LNCAP (cell line): ENCODE measurements around the gene CCDC106.
A peak's percentile ranks its signal among the peaks of the same experiment; 100 is the strongest.

Experiments
- TF ChIP-seq, protein P1 (sequence below): fragments of 450-650 bp; IDR thresholded peaks from 2 replicates; pipeline ENCODE4 v1.5.1; 2017; ENCODE audit warnings: mild to moderate bottlenecking

Gene CCDC106

DNA sequence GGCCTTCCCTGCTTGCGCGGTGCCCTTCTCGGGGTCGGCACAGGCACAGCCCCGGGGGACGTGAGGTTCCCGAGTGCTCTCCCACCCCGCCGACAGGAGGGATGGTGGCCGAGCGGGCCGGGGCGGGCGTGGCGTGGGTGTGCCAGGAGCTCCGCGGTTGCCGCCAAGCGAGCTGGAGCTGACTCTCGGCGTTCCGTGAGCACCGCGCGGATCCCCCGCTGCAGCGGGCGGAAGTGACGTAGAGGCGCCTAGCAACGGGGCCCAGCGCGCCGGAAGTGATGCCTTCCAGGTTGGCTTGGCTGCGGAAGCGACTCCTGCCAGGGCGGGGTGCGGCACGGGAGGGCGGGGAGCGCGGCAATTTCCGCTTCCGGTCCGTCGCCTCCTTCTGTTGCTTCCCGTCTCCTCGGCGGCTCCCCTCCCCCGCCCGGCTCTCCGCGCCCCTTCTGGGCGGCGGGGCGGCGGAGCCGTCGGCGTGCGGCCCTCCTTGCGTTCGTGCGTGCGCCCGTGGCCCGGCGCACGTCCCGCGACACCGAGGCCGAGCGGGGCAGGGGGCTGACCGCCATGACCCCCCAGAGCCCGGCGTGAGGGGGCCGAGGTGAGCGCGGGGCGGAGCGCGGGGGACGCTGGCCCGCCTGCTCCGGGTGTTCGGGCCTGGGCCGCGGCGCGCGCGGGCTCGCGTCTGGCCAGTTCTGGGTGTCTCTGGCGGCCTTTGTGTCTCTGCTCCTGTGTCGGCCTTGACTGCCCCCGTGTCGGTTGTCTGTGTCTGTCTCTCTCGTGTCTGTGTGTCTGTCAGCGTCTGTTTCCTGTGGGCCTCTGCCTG, 27.0 kb downstream of the CCDC106 start, which contains the start of gene EPN1:
EPN1 (plus strand) TSS at position 386 of the 820 bp plus-strand sequence. CDS start 3,402 bp downstream, outside the sequence.
- TF ChIP-seq, protein P1, sequence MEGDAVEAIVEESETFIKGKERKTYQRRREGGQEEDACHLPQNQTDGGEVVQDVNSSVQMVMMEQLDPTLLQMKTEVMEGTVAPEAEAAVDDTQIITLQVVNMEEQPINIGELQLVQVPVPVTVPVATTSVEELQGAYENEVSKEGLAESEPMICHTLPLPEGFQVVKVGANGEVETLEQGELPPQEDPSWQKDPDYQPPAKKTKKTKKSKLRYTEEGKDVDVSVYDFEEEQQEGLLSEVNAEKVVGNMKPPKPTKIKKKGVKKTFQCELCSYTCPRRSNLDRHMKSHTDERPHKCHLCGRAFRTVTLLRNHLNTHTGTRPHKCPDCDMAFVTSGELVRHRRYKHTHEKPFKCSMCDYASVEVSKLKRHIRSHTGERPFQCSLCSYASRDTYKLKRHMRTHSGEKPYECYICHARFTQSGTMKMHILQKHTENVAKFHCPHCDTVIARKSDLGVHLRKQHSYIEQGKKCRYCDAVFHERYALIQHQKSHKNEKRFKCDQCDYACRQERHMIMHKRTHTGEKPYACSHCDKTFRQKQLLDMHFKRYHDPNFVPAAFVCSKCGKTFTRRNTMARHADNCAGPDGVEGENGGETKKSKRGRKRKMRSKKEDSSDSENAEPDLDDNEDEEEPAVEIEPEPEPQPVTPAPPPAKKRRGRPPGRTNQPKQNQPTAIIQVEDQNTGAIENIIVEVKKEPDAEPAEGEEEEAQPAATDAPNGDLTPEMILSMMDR: no peak

DNA sequence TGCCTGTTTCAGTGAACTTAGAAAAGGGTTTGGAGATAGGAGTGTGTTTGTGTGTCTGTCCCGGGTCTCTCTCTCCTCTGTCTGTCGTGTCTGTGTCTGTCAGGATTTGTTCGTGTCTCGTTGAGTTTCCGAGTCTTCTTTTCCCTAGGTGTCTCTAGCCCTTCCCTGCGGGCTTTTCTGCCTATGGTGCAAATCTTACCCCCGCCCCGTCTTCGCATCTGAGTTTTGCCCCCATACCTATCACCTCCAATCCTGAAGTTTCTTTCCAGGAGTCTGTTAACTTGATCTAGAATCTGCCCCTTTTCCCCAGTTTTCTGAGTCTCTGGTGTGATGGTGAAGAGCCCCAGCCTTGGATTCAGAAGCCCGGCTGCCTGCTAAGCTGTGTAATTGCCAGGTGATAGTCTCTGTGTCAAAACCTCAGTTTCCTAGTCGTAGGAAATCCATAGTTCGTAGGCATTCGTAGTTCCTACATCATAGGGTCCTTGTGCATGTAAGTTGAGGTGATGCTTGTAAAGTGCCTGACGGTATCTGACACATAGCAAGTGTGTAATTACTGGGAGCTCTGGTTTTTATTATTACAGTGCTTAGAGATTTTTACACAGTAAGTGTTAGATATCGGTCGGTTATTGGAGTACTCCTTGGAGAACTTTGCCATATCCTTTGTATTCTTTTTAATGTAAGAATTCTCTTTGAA, 27.8 kb downstream of the CCDC106 start:
- TF ChIP-seq, protein P1: no peak

DNA sequence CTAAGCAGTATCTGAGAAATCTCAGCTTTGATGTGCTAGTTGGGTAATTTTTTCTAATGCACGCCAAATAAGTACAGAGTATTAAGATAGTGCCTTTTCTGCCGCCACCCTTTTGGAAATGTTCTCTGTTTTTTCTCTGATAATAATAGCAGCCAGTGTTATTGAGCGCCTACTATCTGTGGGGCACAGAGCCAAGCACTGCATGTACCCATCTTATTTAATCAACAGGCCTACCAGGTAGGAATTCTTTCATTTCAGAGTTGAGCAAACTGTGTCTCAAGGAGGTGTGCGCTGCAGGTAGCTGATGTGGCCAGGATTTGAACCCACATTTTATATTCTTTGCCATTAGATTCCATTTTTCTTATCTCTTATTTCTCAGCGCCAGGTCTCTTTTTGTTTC, 28.4 kb downstream of the CCDC106 start:
- TF ChIP-seq, protein P1: peak; percentile 50; the same call in 1 of the 2 replicates

DNA sequence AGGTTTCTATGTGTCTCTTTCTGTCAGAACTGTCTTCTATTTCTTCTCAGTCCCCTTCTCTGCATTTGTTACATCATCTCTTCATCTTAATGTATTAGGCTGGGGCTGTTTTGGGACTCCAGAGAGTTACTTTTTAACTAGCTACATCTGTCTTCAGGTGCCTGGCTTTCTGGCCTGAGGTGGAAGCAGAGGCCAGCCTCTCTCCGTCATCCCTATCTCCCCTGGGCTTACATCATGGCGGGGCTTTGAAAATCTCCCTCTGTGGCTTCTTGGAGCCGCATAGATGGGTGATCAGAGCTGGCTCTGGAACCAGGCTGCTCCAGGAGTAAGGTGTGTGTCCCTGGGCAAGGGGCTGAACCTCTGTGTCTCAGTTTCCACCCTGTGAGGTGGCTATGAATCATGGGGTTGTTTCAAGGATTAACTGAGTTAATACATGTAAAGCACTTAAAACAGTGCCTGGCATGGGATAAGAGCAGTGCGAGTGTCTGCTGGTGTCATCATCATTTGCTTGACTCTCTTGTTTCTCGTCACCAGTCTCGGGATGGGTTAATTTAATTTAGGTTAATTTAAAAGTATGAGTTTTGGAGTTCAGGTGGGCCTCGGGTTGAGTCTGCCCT, 29.0 kb downstream of the CCDC106 start:
- TF ChIP-seq, protein P1: no peak

DNA sequence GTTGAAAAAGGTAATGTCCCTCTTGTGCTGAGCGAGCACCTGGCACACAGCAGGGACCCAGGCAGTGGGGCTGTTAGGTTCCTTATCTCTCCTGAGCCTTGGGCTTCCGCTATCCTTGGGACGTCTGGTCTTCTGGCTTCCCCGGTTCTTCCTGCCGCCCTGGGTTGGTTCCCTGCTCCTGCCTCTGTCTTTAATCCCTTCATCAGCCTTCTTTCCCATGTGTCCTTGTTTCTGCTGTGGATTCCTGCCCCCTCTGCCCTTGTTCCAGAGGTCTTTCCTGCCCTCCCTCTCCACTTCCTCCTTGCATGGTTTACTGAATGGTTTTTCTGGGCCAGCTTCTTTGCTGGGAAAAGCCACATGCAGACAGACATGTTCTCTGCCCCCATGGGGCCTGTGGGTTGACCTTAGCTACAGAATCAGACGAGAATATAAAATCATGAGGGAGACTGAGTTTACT, 29.6 kb downstream of the CCDC106 start:
- TF ChIP-seq, protein P1: no peak

DNA sequence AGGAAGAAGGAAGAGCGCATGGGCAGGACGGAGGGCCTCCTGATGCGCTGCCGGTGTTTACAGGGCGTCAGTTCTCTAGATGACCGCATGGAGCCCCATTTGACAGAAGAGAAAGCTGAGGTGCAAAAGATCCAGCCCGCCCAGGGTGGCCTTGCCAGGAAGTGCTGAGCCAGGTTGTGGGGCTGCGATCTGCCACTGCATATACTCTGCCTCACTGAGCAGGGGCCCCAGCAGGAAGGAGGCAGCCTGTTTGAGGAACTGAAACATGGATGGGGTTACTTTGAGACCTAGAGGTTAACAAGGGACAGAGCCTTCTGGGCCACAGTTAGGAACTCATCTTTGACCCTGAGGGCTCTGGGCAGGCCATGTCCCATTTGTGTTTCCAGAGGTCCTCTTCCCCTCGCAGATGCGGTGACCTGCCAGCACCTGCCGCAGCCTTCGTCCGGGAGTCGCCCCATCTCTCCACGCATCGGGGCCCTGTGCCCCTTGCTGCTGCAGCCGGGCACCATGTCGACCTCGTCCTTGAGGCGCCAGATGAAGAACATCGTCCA, 30.2 kb downstream of the CCDC106 start:
- TF ChIP-seq, protein P1: no peak
